ENCODE data around the gene RAB1A.
A peak's percentile ranks its signal among the peaks of the same experiment; 100 is the strongest.

RAB1A gene

GRCh38 chr2:65093211-65093610 lies 36.7 kb downstream of the RAB1A start:
- no peak for DNase-seq (ENCODE audit: low spot score)
- no peak for FAIRE-seq

- FAIRE-seq (peak; percentile 22), DNase-seq (ENCODE audit: low spot score) (no peak)
Observed at GRCh38 chr2:65092791-65093190, 37.1 kb downstream of the RAB1A start.

GRCh38 chr2:65085148-65085547 lies 44.8 kb downstream of the RAB1A start:
- no peak for FAIRE-seq
- DNase-seq (ENCODE audit: low spot score), result no peak

GRCh38 chr2:65081232-65081685 lies 48.6 kb downstream of the RAB1A start:
- DNase-seq (ENCODE audit: low spot score), result no peak
- no peak for FAIRE-seq

GRCh38 chr2:65079017-65079416 lies 50.9 kb downstream of the RAB1A start:
- no peak for DNase-seq (ENCODE audit: low spot score)
- no peak for FAIRE-seq

- FAIRE-seq (no peak), DNase-seq (ENCODE audit: low spot score) (no peak)
Observed at GRCh38 chr2:65077898-65078297, 52.0 kb downstream of the RAB1A start.

GRCh38 chr2:65076345-65076710 lies 53.6 kb downstream of the RAB1A start:
- DNase-seq (ENCODE audit: low spot score) (peak; percentile 12), FAIRE-seq (no peak)

- FAIRE-seq (no peak), DNase-seq (ENCODE audit: low spot score) (no peak)
Observed at GRCh38 chr2:65075605-65076344, 54.1 kb downstream of the RAB1A start.

- DNase-seq (ENCODE audit: low spot score) (no peak), FAIRE-seq (no peak)
Observed at GRCh38 chr2:65075176-65075575, 54.7 kb downstream of the RAB1A start.

- FAIRE-seq (no peak), DNase-seq (ENCODE audit: low spot score) (no peak)
Observed at GRCh38 chr2:65073879-65074565, 55.9 kb downstream of the RAB1A start.

- no peak for DNase-seq (ENCODE audit: low spot score)
- FAIRE-seq, result no peak
Observed at GRCh38 chr2:65072181-65072970, 57.5 kb downstream of the RAB1A start.

GRCh38 chr2:65071499-65072180 lies 58.3 kb downstream of the RAB1A start:
- DNase-seq (ENCODE audit: low spot score), result no peak
- FAIRE-seq, result no peak

- DNase-seq (ENCODE audit: low spot score), result no peak
- no peak for FAIRE-seq
Observed at GRCh38 chr2:65070856-65071255, 59.0 kb downstream of the RAB1A start.

GRCh38 chr2:65070172-65070830 lies 59.6 kb downstream of the RAB1A start:
- DNase-seq (ENCODE audit: low spot score) (peak; percentile 32), FAIRE-seq (no peak)

- no peak for FAIRE-seq
- DNase-seq (ENCODE audit: low spot score), result no peak
Observed at GRCh38 chr2:65069439-65069824, 60.5 kb downstream of the RAB1A start.

GRCh38 chr2:65067806-65068553 lies 61.9 kb downstream of the RAB1A start:
- DNase-seq (ENCODE audit: low spot score) (no peak), FAIRE-seq (no peak)

GRCh38 chr2:65064728-65065552 lies 65.0 kb downstream of the RAB1A start:
- no peak for FAIRE-seq
- DNase-seq (ENCODE audit: low spot score), result peak; percentile 42

GRCh38 chr2:65062843-65063825 lies 66.8 kb downstream of the RAB1A start:
- no peak for FAIRE-seq
- DNase-seq (ENCODE audit: low spot score), result no peak

Data from RCC 7860 (cell line).